Stimulated activated CD4-positive, alpha-beta T cell treated with anti-CD3 and anti-CD28 coated beads, Interleukin-1b, Interleukin-23, amount 100 ng/mL, for 48 hours (primary cell): ENCODE measurements around the gene CD70.
"Not testable (repeated sequence)": the region's sequence is repeated elsewhere in the genome, so short reads cannot be mapped to it uniquely, and the experiment has no call there.

Experiments
- DNase-seq: peaks from one replicate; pipeline ENCODE4 v3.0.0-alpha.2; 2020

CD70 gene

DNA sequence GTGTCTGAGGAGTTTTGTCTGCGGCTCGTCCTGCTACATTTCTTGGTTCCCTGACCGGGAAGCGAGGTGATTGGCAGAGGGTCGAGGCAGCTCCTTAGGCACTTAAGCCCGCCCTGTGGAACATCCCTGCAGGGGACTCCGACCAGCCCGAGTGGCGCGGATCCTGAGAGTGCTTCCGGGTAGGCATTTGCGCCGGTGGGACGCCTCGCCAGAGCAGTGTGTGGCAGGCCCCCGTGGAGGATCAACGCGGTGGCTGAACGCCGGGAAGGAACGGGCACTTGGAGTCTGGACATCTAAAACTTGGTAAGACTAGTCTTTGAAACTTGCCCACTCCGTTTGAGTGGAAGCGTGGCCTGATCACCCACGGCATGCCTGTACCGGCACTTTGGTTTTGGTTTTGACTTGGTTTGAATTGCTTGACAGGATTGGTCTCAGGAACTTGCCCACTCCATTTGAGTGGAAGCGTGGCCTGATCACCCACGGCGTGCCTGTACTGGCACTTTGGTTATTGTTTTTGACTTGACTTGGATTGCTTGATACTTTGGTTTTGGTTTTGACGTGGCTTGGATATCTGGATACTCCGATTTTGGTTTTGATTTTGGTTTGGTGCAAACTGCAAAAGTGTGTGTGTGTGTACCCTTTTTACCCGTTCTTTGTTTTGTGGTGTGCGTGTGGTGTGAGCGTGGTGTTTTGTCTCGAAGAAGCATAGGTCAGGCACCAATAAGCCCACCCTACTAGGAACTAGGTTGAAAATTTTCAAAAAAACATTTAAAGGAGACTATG is 6.7 kb upstream of the CD70 start:
- not testable (repeated sequence) for DNase-seq

DNA sequence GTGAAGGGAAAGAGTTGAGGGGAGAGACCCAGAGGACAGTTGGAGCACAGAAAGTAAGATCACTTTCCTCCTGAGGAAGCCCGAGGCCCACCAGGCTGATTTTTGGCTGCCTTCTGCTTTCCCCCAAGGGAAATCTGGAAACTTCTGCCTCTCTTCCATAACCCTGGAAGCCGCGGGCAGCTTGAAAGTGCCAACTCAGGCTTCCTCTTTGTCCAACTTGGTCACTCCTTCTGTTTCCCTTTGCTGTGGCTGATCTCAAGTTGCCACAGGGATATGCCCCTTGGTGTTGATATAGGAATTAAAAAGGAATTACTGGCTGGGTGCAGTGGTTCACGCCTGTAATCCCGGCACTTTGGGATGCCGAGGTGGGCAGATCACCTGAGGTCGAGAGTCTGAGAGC is 5.7 kb upstream of the CD70 start:
- DNase-seq, result no peak

DNA sequence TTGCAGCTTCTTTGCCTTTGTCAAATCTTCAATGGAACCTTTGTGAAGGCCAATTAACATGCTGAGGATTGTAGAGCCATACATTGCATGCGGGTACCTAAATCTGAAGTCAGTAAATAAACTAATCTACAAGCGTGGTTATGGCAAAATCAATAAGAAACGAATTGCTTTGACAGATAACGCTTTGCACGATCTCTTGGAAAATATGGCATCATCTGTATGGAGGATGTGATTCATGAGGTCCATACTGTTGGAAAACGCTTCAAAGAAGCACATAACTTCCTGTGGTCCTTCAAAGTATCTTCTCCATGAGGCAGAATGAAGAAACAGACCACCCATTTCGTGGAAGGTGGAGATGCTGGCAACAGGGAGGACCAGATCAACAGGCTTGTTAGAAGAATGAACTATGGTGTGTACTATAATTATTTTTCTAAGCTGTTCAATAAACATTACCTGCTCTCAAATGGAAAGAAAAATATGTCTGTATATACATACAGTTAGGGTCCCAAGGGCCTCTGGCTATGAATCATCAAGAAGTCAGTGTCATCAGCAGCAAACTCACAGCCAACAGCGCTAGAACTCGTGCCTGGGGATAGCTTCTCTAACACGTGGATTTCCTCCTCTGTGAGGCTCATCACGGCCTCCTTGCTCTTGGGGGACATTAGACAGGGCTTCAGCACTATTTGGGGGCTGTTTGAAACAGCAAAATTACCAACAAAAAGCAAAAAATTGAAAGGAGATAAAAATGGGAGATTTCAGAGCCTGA is 2.9 kb upstream of the CD70 start:
- DNase-seq, result no peak

DNA sequence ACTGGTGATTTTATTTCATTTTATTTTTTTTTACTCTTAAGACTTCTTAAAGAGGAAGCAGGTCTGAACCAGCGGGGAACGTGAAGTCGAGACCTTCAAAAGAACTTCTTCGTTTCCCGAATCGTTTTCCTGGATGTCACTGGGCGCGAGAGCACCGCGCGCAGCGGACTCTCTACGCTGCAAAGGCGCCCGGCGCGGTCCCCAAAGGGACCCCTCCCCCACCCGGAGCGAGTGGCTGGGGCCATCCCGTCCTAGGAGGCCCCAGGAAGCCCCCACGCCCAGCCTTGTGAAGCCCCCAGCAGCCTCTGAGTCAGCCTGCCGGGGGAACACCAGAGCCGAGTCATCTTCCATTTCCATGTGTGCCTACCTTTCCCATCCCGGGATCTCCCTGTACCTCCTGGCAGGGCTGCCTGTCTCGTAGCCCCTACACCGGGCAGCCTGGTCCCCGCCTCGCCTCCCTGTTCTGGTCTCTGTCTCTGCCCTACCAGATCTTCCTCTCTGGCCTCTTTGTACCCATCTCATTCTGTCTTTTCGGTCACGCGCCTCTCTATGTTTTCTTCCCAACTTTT is 608 bp downstream of the CD70 start:
- no peak for DNase-seq

DNA sequence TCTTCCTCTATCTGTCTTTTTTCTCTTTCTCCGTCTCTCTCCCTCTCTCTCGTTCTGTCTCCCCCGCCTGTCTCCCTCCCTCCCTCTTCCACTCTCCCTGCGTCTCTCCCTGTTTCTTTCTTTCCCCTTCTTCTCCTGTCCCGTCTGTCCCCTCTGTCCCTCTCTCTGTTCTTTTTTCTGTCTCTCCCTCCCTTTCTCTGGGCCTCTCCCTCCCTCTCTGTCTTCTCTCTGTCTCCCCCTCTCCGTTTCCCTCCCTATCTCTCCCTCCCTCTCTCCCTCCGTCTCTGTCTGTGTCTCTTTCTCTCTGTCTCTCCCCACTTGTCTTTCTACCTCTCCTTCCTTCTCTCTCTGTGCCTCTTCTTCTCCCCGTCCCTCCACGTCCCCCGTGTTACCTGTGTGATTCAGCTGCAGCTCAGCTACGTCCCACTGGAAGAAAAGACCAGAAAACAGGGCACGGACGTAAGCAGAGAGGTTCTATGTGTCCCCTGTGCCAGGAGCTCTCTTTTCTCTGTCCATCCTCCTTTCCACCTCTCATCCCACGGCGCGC is 1.2 kb downstream of the CD70 start:
- DNase-seq, result no peak

DNA sequence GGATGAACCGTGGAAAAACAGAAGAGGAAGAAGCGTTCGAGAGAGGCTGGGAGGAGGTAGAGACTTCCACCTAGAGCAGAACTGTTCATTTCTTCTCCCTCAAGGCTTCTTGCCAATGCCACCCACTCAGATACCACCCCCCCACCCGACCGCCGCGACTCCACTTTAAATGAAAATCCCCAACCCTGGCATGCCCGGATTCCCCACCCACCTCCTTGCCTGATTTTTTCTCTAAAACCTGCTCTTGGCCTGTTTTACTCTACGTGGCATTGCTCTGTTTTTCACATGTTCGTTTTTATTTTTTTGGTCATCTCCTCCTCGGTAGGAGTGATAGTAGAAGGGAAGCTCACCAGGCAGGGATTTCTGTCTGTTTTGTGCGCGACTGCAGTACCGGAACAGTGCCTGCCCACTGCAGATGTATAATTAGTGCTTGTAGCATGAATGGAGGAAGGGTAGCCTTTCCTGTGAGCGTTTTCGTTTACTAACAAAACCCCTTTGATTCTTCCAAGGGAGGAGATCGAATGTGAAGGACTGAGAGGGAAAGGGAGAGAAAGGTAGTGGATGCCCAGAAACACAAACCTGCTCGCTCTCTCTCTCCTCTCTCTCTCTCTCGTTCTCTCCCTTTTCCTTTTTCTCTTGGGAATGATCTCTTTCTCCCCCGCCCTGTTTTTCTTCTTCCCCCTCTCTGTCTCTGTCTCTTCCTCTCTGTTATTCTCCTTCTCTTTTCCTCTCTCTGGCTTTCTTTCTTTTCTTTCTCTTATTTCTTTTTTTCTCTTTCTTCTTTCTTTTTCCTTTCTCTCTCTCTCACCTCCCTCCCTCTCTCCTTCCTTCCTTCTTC is 2.2 kb downstream of the CD70 start:
- no peak for DNase-seq

DNA sequence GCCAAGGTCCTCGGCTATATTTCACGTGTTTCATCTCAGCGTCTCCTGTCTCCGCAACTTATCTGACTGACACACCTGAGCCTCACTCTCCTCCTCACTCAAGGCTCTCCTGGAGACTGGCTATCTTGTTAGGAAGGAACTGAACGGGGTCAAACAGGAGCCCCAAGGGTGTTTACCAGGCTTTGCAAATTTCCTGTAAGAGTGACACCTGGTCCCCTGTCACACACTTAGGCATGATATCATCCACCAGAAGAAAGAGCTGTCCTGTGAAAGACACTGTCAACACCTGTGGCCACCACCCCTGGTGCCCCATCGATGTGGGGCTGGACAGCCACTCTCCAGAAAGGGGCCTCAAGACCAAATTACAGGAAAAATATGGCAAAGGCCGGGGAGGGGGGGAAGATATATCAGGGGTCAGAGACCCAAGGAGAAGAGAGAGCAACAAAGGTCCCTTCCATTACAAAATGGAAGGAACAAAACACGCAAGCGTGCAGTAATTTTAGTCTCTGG is 2.9 kb downstream of the CD70 start:
- no peak for DNase-seq

DNA sequence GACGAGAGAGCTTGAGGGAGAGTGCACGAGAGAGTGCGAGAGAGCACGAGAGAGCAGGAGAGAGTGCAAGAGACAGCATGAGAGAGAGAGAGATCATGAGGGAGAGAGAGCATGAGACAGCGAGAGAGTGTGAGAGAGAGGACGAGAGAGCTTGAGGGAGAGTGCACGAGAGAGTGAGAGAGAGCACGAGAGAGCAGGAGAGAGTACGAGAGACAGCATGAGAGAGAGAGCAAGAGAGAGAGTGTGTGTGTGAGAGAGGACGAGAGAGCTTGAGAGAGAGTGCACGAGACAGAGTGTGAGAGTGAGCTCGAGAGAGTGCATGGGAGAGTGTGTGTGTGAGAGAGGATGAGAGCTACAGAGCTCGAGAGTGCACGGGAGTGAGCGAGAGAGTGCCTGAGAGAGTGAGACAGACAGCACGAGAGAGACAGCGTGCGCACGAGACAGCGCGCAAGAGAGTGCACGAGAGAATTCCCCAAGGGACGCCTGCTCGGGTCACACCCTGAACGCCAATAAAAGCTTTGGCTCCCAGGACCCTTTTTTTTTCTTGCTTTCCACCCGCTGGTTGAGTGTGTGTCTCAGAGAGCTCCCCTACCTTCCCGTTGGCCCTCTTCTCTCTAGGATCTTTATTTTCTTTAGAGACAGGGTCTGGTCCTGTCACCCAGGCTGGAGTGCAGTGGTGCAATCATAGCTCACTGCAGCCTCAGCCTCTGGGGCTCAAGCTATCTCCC is 3.7 kb downstream of the CD70 start:
- DNase-seq, result no peak

DNA sequence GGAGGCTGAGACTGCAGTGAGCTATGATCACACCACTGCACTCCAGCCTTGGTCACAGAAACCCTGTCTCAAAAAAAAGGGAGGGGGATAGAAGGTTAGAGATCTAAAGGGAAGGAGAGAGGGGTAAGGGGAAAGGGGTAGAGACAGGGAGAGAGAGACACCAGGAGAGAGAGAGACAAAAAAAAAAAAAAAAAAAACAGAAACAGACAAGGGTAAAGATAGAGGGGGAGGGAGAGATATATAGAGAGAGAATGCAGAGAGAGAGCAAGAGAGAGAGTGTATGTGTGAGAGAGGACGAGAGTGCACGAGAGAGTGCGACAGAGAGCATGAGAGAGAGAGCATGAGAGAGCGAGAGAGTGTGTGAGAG is 4.2 kb downstream of the CD70 start:
- DNase-seq, result no peak

DNA sequence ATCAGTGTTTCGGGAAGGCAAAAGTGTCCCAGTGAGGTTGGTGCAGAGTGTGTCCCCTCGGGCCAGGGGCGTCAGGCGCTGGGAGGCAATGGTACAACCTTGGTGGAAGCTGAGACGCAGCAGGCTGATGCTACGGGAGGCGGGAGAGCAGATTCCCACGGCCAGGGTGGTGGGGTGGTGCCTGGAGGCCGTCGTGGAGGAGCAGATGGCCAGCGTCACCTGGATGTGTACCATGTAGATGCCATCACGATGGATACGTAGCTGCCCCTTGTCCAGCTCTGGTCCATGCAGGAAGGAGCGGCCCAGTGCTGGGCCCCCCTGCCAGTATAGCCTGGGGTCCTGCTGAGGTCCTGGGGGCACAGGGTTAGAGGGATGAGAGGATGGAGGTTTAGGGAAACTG is 4.9 kb downstream of the CD70 start:
- DNase-seq, result no peak

DNA sequence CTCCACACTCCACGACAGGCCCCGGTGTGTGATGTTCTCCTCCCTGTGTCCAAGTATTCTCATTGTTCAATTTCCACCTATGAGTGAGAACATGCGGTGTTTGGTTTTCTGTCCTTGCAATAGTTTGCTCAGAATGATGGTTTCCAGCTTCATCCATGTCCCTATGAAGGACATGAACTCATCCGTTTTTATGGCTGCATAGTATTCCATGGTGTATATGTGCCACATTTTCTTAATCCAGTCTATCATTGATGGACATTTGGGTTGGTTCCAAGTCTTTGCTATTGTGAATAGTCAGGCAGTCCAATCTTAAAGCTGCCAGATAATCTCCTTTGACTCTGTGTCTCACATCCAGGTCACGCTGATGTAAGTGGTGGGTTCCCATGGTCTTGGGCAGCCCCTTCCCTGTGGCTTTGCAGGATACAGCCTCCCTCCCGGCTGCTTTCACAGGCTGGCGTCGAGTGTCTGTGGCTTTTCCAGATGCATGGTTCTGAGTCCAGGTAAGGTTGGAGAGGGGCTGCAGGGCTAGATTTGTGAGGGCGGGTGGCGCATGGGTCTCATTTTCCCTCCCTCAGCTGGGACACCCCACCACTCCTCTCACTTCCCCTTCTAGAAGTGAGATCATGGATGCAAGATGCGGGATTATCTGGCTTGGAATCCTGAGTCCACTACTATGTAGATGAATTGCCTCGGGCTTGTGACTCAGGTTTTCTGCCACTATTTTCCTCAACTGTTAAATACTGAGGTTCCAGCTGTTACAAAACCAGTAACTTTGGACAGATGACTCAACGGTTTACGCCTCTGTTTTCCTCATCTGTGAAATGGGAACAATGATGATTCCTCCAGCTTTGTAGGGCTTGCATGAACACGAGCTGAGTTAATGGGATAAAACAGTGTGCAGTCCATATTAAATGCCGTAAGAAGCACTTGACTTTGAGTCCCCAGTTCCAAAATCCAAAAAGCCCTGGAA is 8.2 kb downstream of the CD70 start:
- not testable (repeated sequence) for DNase-seq

DNA sequence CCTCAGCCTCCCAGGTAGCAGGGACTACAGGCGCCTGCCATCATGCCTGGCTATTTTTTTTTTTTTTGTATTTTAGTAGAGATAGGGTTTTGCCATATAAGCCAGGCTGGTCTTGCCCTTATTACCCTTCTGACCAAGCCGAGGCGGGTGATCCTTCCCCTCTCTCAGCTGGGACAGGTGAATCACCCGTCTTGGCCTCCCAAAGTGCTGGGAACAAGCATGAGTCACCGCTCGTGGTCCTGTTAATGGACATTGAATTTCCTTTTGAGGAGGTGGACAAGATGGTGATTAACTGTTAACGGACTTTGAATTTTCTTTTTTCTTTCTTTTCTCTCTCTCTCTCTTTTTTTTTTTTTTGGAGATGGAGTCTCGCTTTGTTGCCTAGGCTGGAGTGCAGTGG is 10.6 kb downstream of the CD70 start:
- DNase-seq, result no peak

DNA sequence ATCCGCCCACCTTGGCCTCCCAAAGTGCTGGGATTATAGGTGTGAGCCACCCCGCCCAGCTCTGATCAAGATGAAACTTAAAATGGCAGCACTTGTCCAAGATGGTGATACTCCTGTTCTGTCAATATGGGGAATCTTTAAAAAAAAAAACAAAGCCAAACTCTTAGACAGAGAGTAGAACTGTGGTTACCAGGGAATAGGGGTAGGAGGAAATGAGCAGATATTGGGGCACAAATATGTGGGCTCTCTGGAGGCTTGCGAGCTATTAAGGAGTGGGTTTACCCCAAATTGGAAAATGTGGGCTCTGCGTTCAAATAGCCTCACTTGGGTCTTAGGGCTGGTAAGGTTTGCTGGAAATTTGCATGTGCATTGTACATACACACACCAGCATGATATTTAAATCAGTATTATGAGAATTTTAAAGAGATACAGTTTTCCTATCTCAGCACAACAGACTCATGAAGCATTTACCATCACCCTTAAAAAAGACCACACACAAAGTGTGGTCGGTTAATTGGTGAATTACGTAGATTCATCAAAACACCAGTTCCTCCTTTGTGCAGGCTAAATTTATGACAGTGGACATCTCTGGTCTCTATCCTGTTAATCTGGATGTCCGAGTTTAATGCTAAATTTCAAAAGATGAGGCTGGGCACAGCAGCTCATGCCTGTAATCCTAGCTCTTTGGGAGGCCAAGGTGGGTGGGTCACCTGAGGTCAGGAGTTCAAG is 11.3 kb downstream of the CD70 start:
- DNase-seq, result no peak

DNA sequence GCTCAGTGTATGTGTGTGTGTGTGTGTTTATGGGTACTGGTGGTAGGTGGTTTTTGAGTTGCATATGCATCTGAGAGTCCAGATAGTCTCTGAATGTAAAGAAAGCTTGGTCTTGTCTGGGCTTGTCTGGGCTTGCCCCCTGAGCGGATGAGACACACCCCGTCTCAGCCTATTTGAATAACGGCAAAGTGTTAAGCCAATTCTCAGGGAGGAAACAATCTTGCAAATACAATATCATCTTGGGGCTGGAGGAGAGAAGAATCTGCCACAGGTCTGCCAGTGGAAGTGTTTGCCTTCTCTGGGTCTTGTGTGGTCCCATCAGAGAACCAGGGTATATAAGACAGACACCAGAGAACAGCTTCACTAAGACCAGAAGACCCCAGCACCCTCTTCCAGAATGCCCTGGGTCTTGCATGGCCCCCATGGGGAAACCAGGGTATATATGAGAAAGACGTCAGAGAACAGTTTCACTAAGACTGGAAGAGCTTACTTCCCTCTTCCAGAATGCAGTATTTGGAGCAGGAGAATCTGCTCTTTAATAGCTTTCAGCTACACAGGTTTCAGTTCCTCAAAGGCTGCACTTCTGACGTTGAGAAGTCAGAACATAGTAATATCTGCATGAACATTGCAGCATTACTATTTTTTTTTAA is 13.3 kb downstream of the CD70 start:
- no peak for DNase-seq

DNA sequence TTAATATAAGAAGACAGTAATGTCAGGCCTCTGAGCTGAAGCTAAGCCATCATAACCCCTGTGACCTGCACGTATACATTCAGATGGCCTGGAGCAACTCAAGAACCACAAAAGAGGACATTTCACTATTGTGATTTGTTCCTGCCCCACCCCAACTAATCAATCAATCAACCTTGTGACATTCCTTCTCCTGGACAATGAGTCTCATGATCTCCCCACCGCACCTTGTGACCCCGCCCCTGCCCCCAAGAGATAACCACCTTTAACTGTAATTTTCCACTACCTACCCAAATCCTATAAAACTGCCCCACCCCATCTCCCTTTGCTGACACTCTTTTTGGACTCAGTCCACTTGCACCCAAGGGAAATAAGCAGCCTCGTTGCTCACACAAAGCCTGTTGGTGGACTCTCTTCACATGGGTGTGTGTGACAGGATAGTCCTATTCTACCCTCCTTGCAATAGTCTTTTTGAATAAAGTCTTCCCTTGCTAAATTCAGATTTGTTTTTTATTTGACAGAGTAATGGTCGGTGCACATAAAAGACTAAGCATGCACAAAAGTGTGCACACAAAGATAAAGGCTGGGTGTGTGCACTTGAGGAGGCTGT is 14.0 kb downstream of the CD70 start:
- no peak for DNase-seq

DNA sequence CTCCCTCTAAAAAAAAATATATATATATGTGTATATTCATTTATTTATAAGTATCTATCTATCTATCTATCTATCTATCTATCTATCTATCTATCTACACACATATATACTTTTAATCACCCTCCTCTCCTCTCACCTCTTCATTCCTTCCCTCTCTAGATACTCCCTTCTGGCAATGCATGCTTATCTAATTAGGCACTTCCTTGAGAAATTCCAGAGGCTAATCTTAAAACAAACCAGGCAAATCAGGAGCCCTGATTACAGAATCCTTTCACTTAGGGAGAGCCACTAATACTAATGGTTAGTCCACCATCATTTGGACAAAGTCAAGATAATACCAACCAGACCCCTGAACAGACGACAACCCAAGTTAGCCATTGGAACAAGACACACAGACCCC is 17.6 kb downstream of the CD70 start:
- no peak for DNase-seq

DNA sequence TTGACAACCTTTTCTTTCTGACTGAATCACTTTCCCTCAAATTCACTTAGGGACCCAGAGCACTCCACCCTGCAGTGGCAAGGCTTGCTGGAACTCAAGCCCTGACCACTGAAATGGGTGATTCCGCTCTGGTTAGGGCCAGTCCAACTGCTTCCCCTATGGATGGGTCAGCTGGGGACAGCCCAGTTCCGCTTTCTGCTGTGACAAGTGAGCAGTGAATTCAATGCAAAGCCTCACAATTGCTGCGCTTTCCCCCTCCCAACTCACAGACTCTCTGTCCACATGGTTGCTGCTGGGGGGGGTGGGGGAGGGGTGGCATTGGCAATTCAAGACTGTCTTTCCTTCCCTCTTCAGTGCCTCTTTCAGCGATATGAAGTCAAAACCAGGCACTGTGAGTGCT is 18.7 kb downstream of the CD70 start:
- no peak for DNase-seq

DNA sequence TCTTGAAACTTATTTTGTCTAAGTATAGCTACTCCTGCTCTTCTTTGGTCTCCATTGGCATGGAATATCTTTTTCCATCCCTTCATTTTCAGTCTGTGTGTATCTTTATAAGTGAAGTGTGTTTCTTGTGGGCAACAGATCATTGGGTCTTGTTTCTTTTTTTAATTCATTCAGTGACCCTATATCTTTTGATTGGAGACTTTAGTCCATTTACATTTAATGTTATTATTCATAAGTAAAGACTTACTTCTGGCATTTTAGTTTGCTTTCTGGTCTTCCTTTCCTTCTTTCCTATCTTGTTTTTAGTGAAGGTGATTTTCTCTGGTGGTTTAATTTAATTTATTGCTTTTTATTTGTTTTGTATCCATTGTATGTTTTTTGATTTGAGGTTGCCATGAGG is 19.8 kb downstream of the CD70 start:
- DNase-seq, result no peak

DNA sequence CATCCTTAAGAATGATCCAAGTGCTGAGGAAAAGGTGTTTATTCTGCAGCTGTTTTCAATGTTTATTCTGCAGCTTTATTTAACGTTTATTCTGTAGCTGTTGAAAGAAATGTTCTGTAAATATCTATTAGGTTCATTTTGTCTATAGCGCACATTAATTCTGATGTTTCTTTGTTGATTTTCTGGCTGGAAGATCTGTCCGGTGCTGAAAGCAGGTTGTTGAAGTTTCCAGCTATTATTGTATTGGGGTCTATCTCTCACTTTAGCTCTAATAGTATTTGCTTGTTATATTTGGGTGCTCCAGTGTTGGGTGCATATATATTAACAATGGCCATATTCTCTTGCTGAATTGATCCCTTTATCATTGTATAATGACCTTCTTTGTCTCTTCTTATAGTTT is 20.2 kb downstream of the CD70 start:
- no peak for DNase-seq
